Epithelial cell of proximal tubule (primary cell): ENCODE data around the gene ASTN1. TPM values are rescaled to one million over a fixed set of nuclear protein-coding genes. Genes with fewer than 3 reads are reported as not detected.

Experiments used
- DNase-seq: peaks from one replicate; pipeline ENCODE4 v3.0.0-alpha.2; 2011; ENCODE audit warnings: low read depth
- H3K4me3 ChIP-seq: 2 replicates; pipeline ENCODE4 v1.5.1; 2011; ENCODE audit warnings: low read depth, mild to moderate bottlenecking, low read length
- total RNA-seq: library from RNA; depleted of rRNA; stranded (reverse); fragments of >200 nt; gene quantifications from 2 replicates; pipeline ENCODE4 v1.2.3, GENCODE V29; 2015
- TF ChIP-seq, protein P1 (sequence below): conservative IDR thresholded peaks from 2 replicates; pipeline ENCODE4 v1.5.1; 2012; ENCODE audit warnings: low read depth, mild to moderate bottlenecking, low read length

The ASTN1 gene
- total RNA-seq, 1 donor from 2014 or later = 0.23 TPM

DNA sequence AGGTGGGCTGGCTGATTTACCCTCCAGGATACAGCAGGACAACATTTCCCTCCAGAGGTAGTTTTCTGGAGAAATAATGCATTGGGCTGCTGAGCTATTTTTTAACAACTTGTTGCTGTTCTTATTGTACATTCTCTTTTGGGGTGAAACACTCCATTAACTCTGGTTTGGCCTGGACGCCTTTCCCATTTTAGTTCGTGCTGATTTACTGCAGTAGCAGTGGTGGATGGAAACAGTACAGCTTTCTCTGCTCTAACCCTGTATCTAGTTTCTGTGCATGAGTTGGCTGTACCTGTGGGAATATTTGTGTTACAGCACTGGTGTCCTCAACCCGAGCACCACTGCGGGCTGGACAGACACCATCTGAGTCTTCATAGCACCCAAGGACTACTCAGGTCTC is 325.3 kb downstream of the ASTN1 start:
- TF ChIP-seq, protein P1, sequence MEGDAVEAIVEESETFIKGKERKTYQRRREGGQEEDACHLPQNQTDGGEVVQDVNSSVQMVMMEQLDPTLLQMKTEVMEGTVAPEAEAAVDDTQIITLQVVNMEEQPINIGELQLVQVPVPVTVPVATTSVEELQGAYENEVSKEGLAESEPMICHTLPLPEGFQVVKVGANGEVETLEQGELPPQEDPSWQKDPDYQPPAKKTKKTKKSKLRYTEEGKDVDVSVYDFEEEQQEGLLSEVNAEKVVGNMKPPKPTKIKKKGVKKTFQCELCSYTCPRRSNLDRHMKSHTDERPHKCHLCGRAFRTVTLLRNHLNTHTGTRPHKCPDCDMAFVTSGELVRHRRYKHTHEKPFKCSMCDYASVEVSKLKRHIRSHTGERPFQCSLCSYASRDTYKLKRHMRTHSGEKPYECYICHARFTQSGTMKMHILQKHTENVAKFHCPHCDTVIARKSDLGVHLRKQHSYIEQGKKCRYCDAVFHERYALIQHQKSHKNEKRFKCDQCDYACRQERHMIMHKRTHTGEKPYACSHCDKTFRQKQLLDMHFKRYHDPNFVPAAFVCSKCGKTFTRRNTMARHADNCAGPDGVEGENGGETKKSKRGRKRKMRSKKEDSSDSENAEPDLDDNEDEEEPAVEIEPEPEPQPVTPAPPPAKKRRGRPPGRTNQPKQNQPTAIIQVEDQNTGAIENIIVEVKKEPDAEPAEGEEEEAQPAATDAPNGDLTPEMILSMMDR = no peak
- H3K4me3 ChIP-seq = no peak overlapping the region
- no peak for DNase-seq

DNA sequence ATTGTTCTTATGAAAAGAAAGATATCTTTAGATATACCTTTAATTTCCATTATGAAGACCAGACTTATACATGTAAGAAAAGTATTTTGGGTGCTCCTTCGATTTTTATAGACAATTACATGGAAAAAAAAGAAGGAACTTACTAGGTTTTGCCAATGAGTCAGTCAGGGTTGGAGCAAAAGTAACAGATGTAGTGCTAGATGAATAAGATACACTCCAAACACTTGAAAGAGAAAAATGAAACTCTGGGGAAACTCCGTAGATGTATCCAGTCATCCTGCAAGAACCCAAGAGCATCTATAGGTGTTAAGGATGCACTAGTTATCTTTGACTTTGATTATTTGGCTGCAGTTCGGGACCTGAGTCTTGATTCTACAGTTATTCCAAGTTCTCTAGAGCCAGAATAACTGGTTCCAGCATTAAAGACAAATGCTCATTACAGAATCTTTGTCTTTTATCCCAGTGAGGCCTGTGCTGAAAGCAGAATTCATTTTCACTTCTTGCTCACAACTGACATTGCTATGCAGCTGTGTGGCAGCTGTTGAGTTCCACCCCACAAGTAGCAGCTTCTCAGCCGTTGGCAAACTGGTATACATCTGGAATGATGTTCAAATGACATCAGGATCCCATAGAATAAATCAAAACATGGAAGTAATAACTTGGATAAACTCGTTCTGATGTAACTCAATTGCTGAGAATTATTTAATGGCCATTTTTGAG is 326.1 kb downstream of the ASTN1 start:
- DNase-seq = no peak
- TF ChIP-seq, protein P1 = no peak
- no peak overlapping the region for H3K4me3 ChIP-seq

- TF ChIP-seq, protein P1 = no peak
- no peak overlapping the region for H3K4me3 ChIP-seq
- DNase-seq = no peak
These were observed 326.8 kb downstream of the ASTN1 start for GRCh38 chr1:176837708-176838107.

GRCh38 chr1:176831150-176831549 is 333.4 kb downstream of the ASTN1 start:
- no peak overlapping the region for H3K4me3 ChIP-seq
- DNase-seq = no peak
- TF ChIP-seq, protein P1 = no peak

GRCh38 chr1:176829261-176829660 is 335.3 kb downstream of the ASTN1 start:
- TF ChIP-seq, protein P1 = no peak
- no peak for DNase-seq

DNA sequence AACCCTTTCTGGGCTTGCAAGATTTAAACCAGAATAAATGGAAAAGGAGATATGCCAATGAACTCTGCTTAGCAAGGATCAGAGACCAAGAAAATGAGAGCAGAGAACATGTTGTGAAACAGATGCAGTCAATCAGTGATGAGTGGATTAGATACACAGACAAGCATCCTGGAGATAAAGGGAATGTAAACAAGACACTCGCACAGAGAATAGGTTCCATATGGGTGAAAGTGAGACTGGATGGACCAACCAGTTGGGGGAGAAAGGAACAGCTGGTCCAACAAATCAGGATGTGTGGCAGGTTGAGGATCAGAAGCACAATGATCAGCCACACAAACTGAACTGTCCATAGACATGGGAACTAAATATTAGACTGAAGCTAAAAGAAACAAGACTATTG is 338.2 kb downstream of the ASTN1 start:
- H3K4me3 ChIP-seq = no peak overlapping the region
- TF ChIP-seq, protein P1 = no peak
- no peak for DNase-seq

More at GRCh38 chr1:176829261-176829660, 335.3 kb downstream of the ASTN1 start:
- no peak overlapping the region for H3K4me3 ChIP-seq
